Measurements from ENCODE around the gene TMEM179. TPM values are rescaled to one million over a fixed set of nuclear protein-coding genes. Genes with fewer than 3 reads are reported as not detected.

Gene TMEM179
- polyA plus RNA-seq, 1 donor (not counting 4 experiments of a cell fraction or from before 2014, with no cell fraction given) = not detected

DNA sequence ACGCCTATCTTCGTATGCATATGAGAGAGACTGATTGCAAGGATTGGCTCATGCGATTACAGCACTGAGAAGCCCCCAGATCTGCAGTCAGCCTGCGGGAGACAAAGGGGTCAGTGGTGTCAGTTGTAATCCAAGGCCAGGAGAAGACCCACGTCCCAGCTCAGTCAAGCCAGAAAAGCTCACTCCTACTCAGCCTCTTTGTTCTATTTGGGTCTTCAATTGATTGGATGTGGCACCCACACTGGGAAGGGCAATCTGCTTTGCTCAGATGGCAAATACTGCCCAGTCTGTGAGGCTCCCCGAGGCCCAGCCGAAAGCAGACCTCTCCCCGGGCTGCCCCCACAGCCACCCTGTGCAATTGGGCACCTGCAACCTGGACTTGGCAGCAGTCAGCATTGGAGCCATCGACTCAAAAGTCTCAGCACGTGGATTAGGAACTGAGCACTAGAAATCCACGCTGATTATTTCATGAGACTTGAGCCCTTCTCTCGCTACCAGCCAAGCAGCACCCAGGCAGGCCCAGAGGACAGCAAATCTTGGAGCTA, 39.6 kb upstream of the TMEM179 start:
- Histone ChIP-seq H4K20me1 (ENCODE audit: control insufficient read depth, extremely low read depth, insufficient read depth, low read length) (no peaks in the 10 kb centered on the region), H3K27me3 (ENCODE audit: control insufficient read depth, extremely low read depth, insufficient read depth, low read length) (peaks cover under 1% of the 10 kb centered on the region), H3K9ac (ENCODE audit: control insufficient read depth, extremely low read depth, insufficient read depth, low read length) (no peak overlapping the region), H3K27ac (ENCODE audit: control insufficient read depth, insufficient read depth, low read length) (no peak overlapping the region), H3K9me3 (ENCODE audit: control insufficient read depth, low read depth, low read length) (no peaks in the 10 kb centered on the region), H3K4me3 (ENCODE audit: control insufficient read depth in 2 of 3, extremely low read depth in 1 of 3, insufficient read depth in 2 of 3, low read depth in 1 of 3, low read length in 3 of 3) (no peak overlapping the region), H3K79me2 (ENCODE audit: control insufficient read depth, insufficient read depth, low read length) (no peaks in the 10 kb centered on the region), H3K36me3 (ENCODE audit: control insufficient read depth in 2 of 2, extremely low read depth in 1 of 2, insufficient read depth in 2 of 2, low read length in 2 of 2) (no peaks in the 10 kb centered on the region), H2AFZ (ENCODE audit: control insufficient read depth, low read length) (no peak overlapping the region), H3K9me1 (ENCODE audit: control insufficient read depth, extremely low read depth, insufficient read depth, low read length) (no peaks in the 10 kb centered on the region), H3K4me1 (ENCODE audit: control insufficient read depth, extremely low read depth, insufficient read depth, low read length) (no peaks in the 10 kb centered on the region), H3K4me2 (ENCODE audit: control insufficient read depth, extremely low read depth, insufficient read depth, low read depth, low read length) (no peak overlapping the region)
- DNase-seq (ENCODE audit: low read depth, low spot score) (no peak), FAIRE-seq (no peak)
- no peak for TF ChIP-seq EZH2 (IDR thresholded peaks at IDR 0.05; ENCODE audit: low read length)
- TF ChIP-seq, protein P1, sequence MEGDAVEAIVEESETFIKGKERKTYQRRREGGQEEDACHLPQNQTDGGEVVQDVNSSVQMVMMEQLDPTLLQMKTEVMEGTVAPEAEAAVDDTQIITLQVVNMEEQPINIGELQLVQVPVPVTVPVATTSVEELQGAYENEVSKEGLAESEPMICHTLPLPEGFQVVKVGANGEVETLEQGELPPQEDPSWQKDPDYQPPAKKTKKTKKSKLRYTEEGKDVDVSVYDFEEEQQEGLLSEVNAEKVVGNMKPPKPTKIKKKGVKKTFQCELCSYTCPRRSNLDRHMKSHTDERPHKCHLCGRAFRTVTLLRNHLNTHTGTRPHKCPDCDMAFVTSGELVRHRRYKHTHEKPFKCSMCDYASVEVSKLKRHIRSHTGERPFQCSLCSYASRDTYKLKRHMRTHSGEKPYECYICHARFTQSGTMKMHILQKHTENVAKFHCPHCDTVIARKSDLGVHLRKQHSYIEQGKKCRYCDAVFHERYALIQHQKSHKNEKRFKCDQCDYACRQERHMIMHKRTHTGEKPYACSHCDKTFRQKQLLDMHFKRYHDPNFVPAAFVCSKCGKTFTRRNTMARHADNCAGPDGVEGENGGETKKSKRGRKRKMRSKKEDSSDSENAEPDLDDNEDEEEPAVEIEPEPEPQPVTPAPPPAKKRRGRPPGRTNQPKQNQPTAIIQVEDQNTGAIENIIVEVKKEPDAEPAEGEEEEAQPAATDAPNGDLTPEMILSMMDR (optimal IDR thresholded peaks at IDR 0.05 in 1 of 3, IDR thresholded peaks at IDR 0.05 in 1 of 3, conservative IDR thresholded peaks at IDR 0.05 in 1 of 3; ENCODE audit: extremely low read depth in 1 of 3, insufficient read depth in 2 of 3, low read length in 3 of 3) = no peak
- dilution Hi-C loops (cut with MboI; ENCODE audit: extremely low pct_ligation_motif_present, low sequenced_read_pairs) = no loop called here

DNA sequence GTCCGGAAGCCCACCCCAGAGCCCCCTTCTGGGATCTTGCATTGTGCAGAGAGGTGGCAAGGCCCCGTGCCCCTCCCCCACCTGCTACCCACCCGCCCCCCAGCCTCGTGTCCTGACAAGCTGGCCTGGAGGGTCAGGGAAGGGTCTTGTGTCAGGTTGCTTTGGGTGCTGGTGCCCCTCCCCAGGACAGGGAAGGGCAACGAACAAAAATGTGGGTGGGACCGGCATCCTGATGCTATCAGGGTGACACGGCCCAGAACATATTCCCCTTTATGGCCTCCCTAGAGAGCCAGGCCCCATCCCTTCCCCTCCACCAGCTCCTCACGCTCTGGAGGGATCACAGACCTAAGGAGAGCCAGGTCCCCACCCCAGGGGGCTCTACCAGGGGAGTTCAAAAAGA, 38.7 kb upstream of the TMEM179 start:
- H3K79me2 ChIP-seq (ENCODE audit: control insufficient read depth, insufficient read depth, low read length) = no peaks in the 10 kb centered on the region
- no peak for DNase-seq (ENCODE audit: low read depth, low spot score)
- H3K4me1 ChIP-seq (ENCODE audit: control insufficient read depth, extremely low read depth, insufficient read depth, low read length) = no peaks in the 10 kb centered on the region
- dilution Hi-C loops (cut with MboI; ENCODE audit: extremely low pct_ligation_motif_present, low sequenced_read_pairs) = no loop called here
- peaks cover 8% of the 10 kb centered on the region for H3K27me3 ChIP-seq (ENCODE audit: control insufficient read depth, extremely low read depth, insufficient read depth, low read length)
- H3K36me3 ChIP-seq (ENCODE audit: control insufficient read depth in 2 of 2, extremely low read depth in 1 of 2, insufficient read depth in 2 of 2, low read length in 2 of 2) = no peaks in the 10 kb centered on the region
- no peaks in the 10 kb centered on the region for H3K9me3 ChIP-seq (ENCODE audit: control insufficient read depth, low read depth, low read length)
- FAIRE-seq = no peak
- TF ChIP-seq, protein P1 (optimal IDR thresholded peaks at IDR 0.05 in 1 of 3, IDR thresholded peaks at IDR 0.05 in 1 of 3, conservative IDR thresholded peaks at IDR 0.05 in 1 of 3; ENCODE audit: extremely low read depth in 1 of 3, insufficient read depth in 2 of 3, low read length in 3 of 3) = no peak
- TF ChIP-seq EZH2 (IDR thresholded peaks at IDR 0.05; ENCODE audit: low read length) = no peak
- H3K9ac ChIP-seq (ENCODE audit: control insufficient read depth, extremely low read depth, insufficient read depth, low read length) = no peak overlapping the region
- H2AFZ ChIP-seq (ENCODE audit: control insufficient read depth, low read length) = no peak overlapping the region
- no peaks in the 10 kb centered on the region for H4K20me1 ChIP-seq (ENCODE audit: control insufficient read depth, extremely low read depth, insufficient read depth, low read length)
- H3K27ac ChIP-seq (ENCODE audit: control insufficient read depth, insufficient read depth, low read length) = no peak overlapping the region
- H3K4me2 ChIP-seq (ENCODE audit: control insufficient read depth, extremely low read depth, insufficient read depth, low read depth, low read length) = no peak overlapping the region
- H3K4me3 ChIP-seq (ENCODE audit: control insufficient read depth in 2 of 3, extremely low read depth in 1 of 3, insufficient read depth in 2 of 3, low read depth in 1 of 3, low read length in 3 of 3) = no peak overlapping the region
- H3K9me1 ChIP-seq (ENCODE audit: control insufficient read depth, extremely low read depth, insufficient read depth, low read length) = no peaks in the 10 kb centered on the region
